ENCODE measurements around the gene ZNF79.

ZNF79 gene

GRCh38 chr9:127470662-127471061, 46.5 kb downstream of the ZNF79 start:
- H3K4me3 ChIP-seq (ENCODE audit: low read length): no peak overlapping the region
- no peak for TF ChIP-seq CTCF (conservative IDR thresholded peaks at IDR 0.05; ENCODE audit: low read length)
- no peak for DNase-seq (ENCODE audit: low read depth)

- no peak for TF ChIP-seq CTCF (conservative IDR thresholded peaks at IDR 0.05; ENCODE audit: low read length)
- no peak for DNase-seq (ENCODE audit: low read depth)
- no peak overlapping the region for H3K4me3 ChIP-seq (ENCODE audit: low read length)
These were observed 49.3 kb downstream of the ZNF79 start for GRCh38 chr9:127473501-127473900.

GRCh38 chr9:127473932-127474331, 49.8 kb downstream of the ZNF79 start:
- no peak overlapping the region for H3K4me3 ChIP-seq (ENCODE audit: low read length)
- TF ChIP-seq CTCF (conservative IDR thresholded peaks at IDR 0.05; ENCODE audit: low read length): no peak
- DNase-seq (ENCODE audit: low read depth): no peak

- TF ChIP-seq CTCF (conservative IDR thresholded peaks at IDR 0.05; ENCODE audit: low read length): no peak
- no peak overlapping the region for H3K4me3 ChIP-seq (ENCODE audit: low read length)
- no peak for DNase-seq (ENCODE audit: low read depth)
These were observed 50.4 kb downstream of the ZNF79 start for GRCh38 chr9:127474592-127474991.

- no peak for TF ChIP-seq CTCF (conservative IDR thresholded peaks at IDR 0.05; ENCODE audit: low read length)
- DNase-seq (ENCODE audit: low read depth): no peak
- H3K4me3 ChIP-seq (ENCODE audit: low read length): no peak overlapping the region
These were observed 55.4 kb downstream of the ZNF79 start for GRCh38 chr9:127479507-127480081.

GRCh38 chr9:127482662-127483061, 58.5 kb downstream of the ZNF79 start:
- no peak overlapping the region for H3K4me3 ChIP-seq (ENCODE audit: low read length)
- DNase-seq (ENCODE audit: low read depth): no peak
- no peak for TF ChIP-seq CTCF (conservative IDR thresholded peaks at IDR 0.05; ENCODE audit: low read length)

- H3K4me3 ChIP-seq (ENCODE audit: low read length): no peak overlapping the region
- TF ChIP-seq CTCF (conservative IDR thresholded peaks at IDR 0.05; ENCODE audit: low read length): no peak
- no peak for DNase-seq (ENCODE audit: low read depth)
These were observed 61.8 kb downstream of the ZNF79 start for GRCh38 chr9:127485995-127486394.
